ENCODE results near the gene SMAD1.
"Not testable (repeated sequence)": the region's sequence is repeated elsewhere in the genome, so short reads cannot be mapped to it uniquely, and the experiment has no call there.

SMAD1 gene

DNA sequence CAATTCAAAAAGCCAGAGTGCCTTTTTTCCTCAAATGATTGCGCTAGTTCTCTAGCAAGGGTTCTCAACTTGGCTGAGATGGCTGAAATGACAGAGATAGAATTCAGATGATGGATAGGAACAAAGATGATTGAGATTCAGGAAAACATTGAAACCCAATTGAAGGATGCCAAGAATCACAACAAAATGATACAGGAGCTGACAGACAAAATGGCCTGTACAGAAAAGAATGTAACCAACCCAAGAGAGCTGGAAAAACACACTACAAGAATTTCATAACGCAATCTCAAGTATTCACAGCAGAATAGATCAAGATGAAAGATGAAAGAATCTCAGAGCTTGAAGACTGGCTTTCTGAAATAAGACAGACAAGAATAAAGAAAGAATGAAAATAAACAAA, 85.9 kb downstream of the SMAD1 start:
- no peak overlapping the region for H3K4me3 ChIP-seq (ENCODE audit: low read depth, low read length)
- DNase-seq (ENCODE audit: low read depth) = no peak
- TF ChIP-seq, protein P1, sequence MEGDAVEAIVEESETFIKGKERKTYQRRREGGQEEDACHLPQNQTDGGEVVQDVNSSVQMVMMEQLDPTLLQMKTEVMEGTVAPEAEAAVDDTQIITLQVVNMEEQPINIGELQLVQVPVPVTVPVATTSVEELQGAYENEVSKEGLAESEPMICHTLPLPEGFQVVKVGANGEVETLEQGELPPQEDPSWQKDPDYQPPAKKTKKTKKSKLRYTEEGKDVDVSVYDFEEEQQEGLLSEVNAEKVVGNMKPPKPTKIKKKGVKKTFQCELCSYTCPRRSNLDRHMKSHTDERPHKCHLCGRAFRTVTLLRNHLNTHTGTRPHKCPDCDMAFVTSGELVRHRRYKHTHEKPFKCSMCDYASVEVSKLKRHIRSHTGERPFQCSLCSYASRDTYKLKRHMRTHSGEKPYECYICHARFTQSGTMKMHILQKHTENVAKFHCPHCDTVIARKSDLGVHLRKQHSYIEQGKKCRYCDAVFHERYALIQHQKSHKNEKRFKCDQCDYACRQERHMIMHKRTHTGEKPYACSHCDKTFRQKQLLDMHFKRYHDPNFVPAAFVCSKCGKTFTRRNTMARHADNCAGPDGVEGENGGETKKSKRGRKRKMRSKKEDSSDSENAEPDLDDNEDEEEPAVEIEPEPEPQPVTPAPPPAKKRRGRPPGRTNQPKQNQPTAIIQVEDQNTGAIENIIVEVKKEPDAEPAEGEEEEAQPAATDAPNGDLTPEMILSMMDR (IDR thresholded peaks at IDR 0.05; ENCODE audit: insufficient read depth, low read depth, low read length, missing control alignments) = no peak

DNA sequence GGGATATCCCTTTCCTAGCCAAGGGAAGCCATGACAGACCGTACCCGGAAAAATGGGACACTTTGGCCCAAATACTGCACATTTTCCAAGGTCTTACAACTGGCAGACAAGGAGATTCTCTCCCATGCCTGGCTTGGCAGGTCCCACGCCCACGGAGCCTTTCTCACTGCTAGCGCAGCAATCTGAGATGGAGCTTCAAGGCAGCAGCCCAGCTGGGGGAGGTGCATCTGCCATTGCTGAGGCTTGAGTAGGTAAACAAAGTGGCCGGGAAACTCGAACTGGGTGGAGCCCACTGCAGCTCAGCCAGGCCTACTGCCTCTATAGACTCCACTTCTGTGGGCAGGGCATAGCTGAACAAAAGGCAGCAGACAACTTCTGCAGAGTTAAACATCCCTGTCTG, 92.9 kb downstream of the SMAD1 start:
- H3K4me3 ChIP-seq (ENCODE audit: low read depth, low read length); DNase-seq (ENCODE audit: low read depth): not testable (repeated sequence)

DNA sequence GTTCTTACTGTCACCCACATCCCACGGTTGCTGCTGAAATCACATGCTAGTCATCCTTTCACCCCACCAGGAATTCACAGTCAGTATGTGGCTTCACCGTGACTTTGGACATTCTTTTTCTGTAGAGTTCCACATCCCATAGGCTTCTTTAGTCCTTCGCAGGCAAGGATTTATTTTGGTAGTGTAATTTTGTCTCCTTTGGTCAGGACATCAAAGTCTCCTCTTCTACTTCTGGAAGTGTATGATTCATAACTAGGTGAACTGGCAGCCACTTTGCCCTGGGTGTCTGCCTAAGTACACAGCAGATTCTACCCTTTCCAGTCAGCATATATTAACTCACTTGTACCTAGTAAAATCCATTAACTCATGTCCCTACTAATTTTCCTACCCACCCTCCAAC, 99.3 kb downstream of the SMAD1 start:
- TF ChIP-seq, protein P1 (IDR thresholded peaks at IDR 0.05; ENCODE audit: insufficient read depth, low read depth, low read length, missing control alignments) = no peak
- no peak for DNase-seq (ENCODE audit: low read depth)
- no peak overlapping the region for H3K4me3 ChIP-seq (ENCODE audit: low read depth, low read length)

DNA sequence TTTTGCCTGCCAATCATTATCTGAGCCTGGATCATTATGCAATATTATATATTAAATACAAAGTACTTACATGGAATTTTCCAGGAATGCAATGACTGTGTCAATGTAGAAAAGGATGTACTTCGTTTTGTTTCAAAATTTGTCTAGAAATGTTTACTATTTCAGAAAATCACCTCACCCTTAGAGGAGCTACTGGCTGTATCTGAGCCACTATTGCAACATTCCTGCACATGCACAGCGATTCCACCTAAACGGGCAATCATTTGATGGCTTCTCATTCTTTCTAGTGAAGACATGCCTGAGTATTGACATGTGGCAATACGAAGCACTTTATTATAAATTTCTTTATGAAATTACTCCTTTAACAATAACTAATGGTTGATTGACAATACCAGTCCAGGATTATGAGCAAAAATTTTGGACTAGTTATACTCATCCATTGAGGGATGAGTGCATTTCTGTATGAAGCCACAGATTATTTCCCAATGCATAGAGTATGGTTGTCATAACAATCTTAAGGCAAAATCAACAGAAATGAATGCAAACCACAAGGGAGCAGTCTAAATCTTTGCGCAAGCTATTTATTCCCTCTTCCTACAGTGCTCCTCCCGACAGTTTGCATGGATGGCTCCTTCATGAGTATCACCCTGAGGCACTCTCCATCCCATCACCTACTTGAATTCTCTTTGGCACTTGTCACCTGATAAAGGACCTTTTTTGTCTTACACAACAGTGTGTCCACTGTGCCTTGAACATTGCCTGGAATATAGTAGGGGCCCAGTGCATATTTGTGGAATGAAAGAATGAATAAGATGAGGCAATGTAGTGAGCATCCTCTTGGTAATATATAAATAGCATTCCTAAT, 101.8 kb downstream of the SMAD1 start:
- TF ChIP-seq, protein P1 (IDR thresholded peaks at IDR 0.05; ENCODE audit: insufficient read depth, low read depth, low read length, missing control alignments) = no peak
- no peak overlapping the region for H3K4me3 ChIP-seq (ENCODE audit: low read depth, low read length)
- no peak for DNase-seq (ENCODE audit: low read depth)

DNA sequence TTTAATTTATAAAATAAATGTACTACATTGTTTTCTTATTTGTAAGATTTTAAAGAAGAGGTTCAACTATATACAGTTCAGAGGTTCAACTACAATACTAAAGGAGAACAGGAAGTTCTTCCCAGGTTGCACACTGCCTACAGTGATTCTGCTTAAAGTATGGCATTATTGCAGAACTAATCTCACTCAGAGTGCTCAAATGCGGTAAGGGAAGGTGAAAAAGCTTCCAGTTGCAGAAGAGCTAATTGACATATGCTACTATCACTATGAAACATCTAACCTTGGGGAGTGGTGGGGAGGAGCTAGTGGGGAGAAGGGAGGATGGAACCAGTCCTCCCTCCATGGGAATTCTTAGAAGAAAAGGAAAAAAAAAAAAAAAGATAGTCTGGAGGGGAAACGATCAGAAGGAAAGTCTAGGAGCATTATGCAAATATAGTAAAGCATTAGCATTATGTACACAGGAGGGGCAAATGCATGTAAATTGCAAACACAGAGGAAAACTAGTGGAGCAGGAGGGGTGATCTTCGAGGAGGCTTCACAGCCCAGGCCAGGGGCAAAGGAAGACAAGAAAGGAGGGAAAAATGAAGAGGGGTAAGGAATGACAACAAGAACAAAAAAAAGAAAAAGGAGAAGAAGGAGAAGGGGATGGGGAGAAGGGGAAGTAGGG, 105.6 kb downstream of the SMAD1 start:
- TF ChIP-seq, protein P1 (IDR thresholded peaks at IDR 0.05; ENCODE audit: insufficient read depth, low read depth, low read length, missing control alignments) = no peak
- no peak overlapping the region for H3K4me3 ChIP-seq (ENCODE audit: low read depth, low read length)
- peak; percentile 14 for DNase-seq (ENCODE audit: low read depth)

DNA sequence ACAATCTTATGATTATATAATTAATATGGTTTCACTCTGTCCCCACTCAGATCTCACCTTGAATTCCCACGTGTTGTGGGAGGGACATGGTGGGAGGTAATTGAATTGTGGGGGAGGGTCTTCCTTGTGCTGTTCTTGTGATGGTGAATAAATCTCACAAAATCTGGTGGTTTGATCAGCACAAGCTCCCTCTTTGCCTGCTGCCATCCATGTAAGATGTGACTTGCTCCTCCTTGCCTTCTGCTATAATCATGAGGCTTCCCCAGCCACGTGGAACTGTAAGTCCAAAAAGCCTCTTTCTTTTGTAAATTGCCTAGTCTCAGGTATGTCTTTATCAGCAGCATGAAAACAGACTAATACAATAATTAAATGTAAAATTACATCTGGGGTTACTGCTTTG, 107.7 kb downstream of the SMAD1 start:
- DNase-seq (ENCODE audit: low read depth); H3K4me3 ChIP-seq (ENCODE audit: low read depth, low read length): not testable (repeated sequence)

DNA sequence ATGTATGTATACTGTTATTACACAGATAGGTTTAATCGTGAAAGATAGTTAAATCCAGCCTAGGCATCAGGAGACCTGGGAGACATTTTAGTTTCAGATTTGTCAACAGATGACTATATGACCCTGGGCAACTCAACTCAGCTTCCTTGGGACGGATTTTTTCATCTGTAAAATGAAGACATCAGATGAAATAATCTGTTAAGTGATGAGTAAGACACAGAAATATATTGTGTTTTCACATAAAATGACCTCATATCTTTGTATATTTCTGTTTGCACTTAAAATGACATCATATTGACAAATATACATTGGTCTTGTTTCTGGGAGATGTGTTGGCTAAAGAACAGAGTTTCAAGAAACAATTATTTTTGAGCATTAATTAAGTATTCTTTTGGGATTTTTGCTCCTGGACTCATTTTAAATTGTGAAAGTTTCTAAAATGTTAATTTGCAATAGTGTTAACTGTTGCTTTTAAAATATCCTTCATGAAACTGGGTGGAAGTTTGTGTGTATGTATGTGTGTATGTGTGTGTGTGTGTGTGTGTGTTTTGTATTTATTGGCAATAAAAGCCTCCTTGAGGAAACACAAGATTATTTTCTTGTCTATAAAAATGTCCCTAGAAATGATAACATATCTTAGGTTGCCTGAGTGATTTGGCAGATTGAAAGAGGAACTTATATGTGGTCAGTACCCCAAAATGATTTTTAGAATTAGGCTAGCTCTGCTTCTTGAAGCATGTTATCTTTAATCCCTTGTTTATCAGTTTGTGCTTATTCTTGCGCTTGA, 108.5 kb downstream of the SMAD1 start:
- no peak for DNase-seq (ENCODE audit: low read depth)
- TF ChIP-seq, protein P1 (IDR thresholded peaks at IDR 0.05; ENCODE audit: insufficient read depth, low read depth, low read length, missing control alignments) = no peak

More for the DNA sequence above, 108.5 kb downstream of the SMAD1 start:
- H3K4me3 ChIP-seq (ENCODE audit: low read depth, low read length) = no peak overlapping the region
